Stimulated activated CD4-positive, alpha-beta T cell treated with anti-CD3 and anti-CD28 coated beads, TNF-alpha, amount 100 ng/mL, for 24 hours (primary cell): ENCODE data around the gene WDR93.

Source experiments
- DNase-seq, 3 experiments: peaks; one replicate each; pipeline ENCODE4 v3.0.0-alpha.2; 2020; ENCODE audit warnings: low read depth in 3 of 3

Gene WDR93

GRCh38 chr15:89749054-89749453, 58.4 kb downstream of the WDR93 start:
- no peak for DNase-seq

GRCh38 chr15:89749526-89749925, 58.9 kb downstream of the WDR93 start:
- DNase-seq, result no peak

- peak in 1 of 3 experiments; percentile 16 for DNase-seq
Observed at GRCh38 chr15:89749951-89750559, 59.4 kb downstream of the WDR93 start.

- peak; percentile 73 to 85 (median 78) for DNase-seq
Observed at GRCh38 chr15:89750560-89751542, 60.2 kb downstream of the WDR93 start, which contains the start of gene MESP1. Gene MESP1 (minus strand): TSS chr15:89751249. CDS start chr15:89751231, 18 bp downstream.

- no peak for DNase-seq
Observed at GRCh38 chr15:89751748-89752147, 61.1 kb downstream of the WDR93 start.

- no peak for DNase-seq
Observed at GRCh38 chr15:89753855-89754254, 63.2 kb downstream of the WDR93 start.

GRCh38 chr15:89754361-89755154, 63.9 kb downstream of the WDR93 start:
- no peak for DNase-seq

GRCh38 chr15:89755701-89756100, 65.1 kb downstream of the WDR93 start:
- DNase-seq, result no peak

GRCh38 chr15:89756897-89757296, 66.3 kb downstream of the WDR93 start:
- DNase-seq, result no peak

GRCh38 chr15:89758283-89758682, 67.7 kb downstream of the WDR93 start:
- DNase-seq, result no peak

- no peak for DNase-seq
Observed at GRCh38 chr15:89758981-89759380, 68.4 kb downstream of the WDR93 start.

GRCh38 chr15:89759835-89760234, 69.2 kb downstream of the WDR93 start:
- DNase-seq, result no peak

GRCh38 chr15:89760303-89761008, 69.8 kb downstream of the WDR93 start:
- DNase-seq, result peak; percentile 40 to 72 (median 46)

- no peak for DNase-seq
Observed at GRCh38 chr15:89761009-89761831, 70.6 kb downstream of the WDR93 start.

- no peak for DNase-seq
Observed at GRCh38 chr15:89761929-89762328, 71.3 kb downstream of the WDR93 start.

GRCh38 chr15:89765694-89766093, 75.1 kb downstream of the WDR93 start:
- DNase-seq, result no peak

- DNase-seq, result no peak
Observed at GRCh38 chr15:89766357-89767311, 76.0 kb downstream of the WDR93 start.

GRCh38 chr15:89767411-89767915, 76.9 kb downstream of the WDR93 start:
- no peak for DNase-seq

- DNase-seq, result no peak
Observed at GRCh38 chr15:89768071-89768500, 77.5 kb downstream of the WDR93 start.
